Testis (tissue), 2 donors: Measurements from ENCODE around the gene RPS6KA4.

Source experiments
- POLR2A ChIP-seq: fragments of 450-650 bp; IDR thresholded peaks from one replicate; pipeline ENCODE4 v1.6.1; 2017; ENCODE audit warnings: antibody characterized with exemption, mild to moderate bottlenecking, moderate library complexity
- TF ChIP-seq, protein P1 (sequence below), 3 experiments: fragments of 450-650 bp in 2 of 3; fragments of 200-600 bp in 1 of 3; sonication (generic) in 1 of 3; IDR thresholded peaks; one replicate each; pipeline ENCODE4 v1.5.1; 2016 to 2019; ENCODE audit warnings: antibody characterized with exemption in 3 of 3, mild to moderate bottlenecking in 2 of 3, moderate library complexity in 1 of 3

DNA sequence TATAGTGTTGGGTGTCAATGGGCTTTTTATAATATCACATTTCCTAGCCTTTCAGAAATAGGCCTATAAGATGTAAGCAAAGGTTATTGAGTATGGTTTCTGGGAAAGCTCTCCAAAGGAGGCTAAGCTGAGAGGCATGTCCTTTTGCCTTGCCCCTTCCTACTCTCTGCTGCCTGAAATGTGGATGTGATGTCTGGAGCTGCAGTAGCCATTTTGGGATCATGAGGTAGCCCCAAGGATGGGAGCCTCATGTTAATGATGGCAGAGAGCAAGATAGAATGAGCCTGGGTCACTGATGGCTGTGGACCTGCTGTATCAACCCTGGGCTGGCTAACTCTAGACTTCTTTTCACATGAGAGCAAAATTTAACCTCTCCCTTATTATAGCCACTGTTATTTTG lies 29.0 kb downstream of the RPS6KA4 start:
- TF ChIP-seq, protein P1, sequence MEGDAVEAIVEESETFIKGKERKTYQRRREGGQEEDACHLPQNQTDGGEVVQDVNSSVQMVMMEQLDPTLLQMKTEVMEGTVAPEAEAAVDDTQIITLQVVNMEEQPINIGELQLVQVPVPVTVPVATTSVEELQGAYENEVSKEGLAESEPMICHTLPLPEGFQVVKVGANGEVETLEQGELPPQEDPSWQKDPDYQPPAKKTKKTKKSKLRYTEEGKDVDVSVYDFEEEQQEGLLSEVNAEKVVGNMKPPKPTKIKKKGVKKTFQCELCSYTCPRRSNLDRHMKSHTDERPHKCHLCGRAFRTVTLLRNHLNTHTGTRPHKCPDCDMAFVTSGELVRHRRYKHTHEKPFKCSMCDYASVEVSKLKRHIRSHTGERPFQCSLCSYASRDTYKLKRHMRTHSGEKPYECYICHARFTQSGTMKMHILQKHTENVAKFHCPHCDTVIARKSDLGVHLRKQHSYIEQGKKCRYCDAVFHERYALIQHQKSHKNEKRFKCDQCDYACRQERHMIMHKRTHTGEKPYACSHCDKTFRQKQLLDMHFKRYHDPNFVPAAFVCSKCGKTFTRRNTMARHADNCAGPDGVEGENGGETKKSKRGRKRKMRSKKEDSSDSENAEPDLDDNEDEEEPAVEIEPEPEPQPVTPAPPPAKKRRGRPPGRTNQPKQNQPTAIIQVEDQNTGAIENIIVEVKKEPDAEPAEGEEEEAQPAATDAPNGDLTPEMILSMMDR (IDR thresholded peaks at IDR 0.05), result no peak
- no peak for TF ChIP-seq POLR2A
